ENCODE data around the gene NOX5.

GRCh38 chr15:68967948-68968347, 46.5 kb upstream of the NOX5 start:
- no peak for TF ChIP-seq CTCF (conservative IDR thresholded peaks at IDR 0.05; ENCODE audit: low read depth, low read length)
- no peak for TF ChIP-seq EZH2phosphoT487 (IDR thresholded peaks at IDR 0.05; ENCODE audit: borderline replicate concordance, low read length)

All from PC-3 (cell line).